Measurements from ENCODE around the gene NAB1. TPM values are rescaled to one million over a fixed set of nuclear protein-coding genes. Genes with fewer than 3 reads are reported as not detected.

Gene NAB1
- total RNA-seq, 1 experiment from 2014 or later, result 52.1 TPM

GRCh38 chr2:190636361-190636760, 12.5 kb upstream of the NAB1 start:
- H3K27ac Mint-ChIP-seq (ENCODE audit: unreplicated experiment), result peak overlapping the region; percentile 9

GRCh38 chr2:190637281-190637734, 11.6 kb upstream of the NAB1 start:
- CTCF ChIA-PET, result no interaction called here
- H3K4me1 Mint-ChIP-seq (ENCODE audit: low read depth, unreplicated experiment), result peaks cover 31% of the 10 kb centered on the region

More at GRCh38 chr2:190636361-190636760, 12.5 kb upstream of the NAB1 start:
- DNase-seq, result peak; percentile 28
- CTCF ChIA-PET, result interaction anchor here (0.5 to 2.1 kb wide), 6 partner anchors 9 to 388 kb away, joined by 3 to 11 read pairs (median 4); no protein-coding TSS in a partner anchor
- H3K9me3 Mint-ChIP-seq (ENCODE audit: low read depth, unreplicated experiment), result no peaks in the 10 kb centered on the region
- no peaks in the 10 kb centered on the region for H3K36me3 Mint-ChIP-seq (ENCODE audit: insufficient read depth, unreplicated experiment)
- no peaks in the 10 kb centered on the region for H3K27me3 Mint-ChIP-seq (ENCODE audit: unreplicated experiment)
- no peak for TF ChIP-seq CTCF (IDR thresholded peaks at IDR 0.05; ENCODE audit: unreplicated experiment)
- peaks cover 26% of the 10 kb centered on the region for H3K4me1 Mint-ChIP-seq (ENCODE audit: low read depth, unreplicated experiment)
- intact Hi-C loops (cut with micrococcal nuclease; ENCODE audit: unreplicated experiment), result loop anchor here (1.0 to 2.0 kb wide), 2 partner anchors 44 to 168 kb away; no protein-coding TSS in a partner anchor
- H3K4me3 Mint-ChIP-seq (ENCODE audit: low read depth, unreplicated experiment), result no peak overlapping the region
- BruUV-seq (replicated peaks), result no TSS peak

GRCh38 chr2:190637903-190638618, 10.8 kb upstream of the NAB1 start:
- H3K27me3 Mint-ChIP-seq (ENCODE audit: unreplicated experiment), result no peaks in the 10 kb centered on the region
- no peak overlapping the region for H3K4me3 Mint-ChIP-seq (ENCODE audit: low read depth, unreplicated experiment)
- peaks cover 31% of the 10 kb centered on the region for H3K4me1 Mint-ChIP-seq (ENCODE audit: low read depth, unreplicated experiment)
- no peak for TF ChIP-seq CTCF (IDR thresholded peaks at IDR 0.05; ENCODE audit: unreplicated experiment)
- BruUV-seq (replicated peaks), result no TSS peak
- no peaks in the 10 kb centered on the region for H3K9me3 Mint-ChIP-seq (ENCODE audit: low read depth, unreplicated experiment)
- peak overlapping the region; percentile 14 for H3K27ac Mint-ChIP-seq (ENCODE audit: unreplicated experiment)
- intact Hi-C loops (cut with micrococcal nuclease; ENCODE audit: unreplicated experiment), result loop anchor here (2.0 kb wide), 1 partner anchor 167 kb away; no protein-coding TSS in a partner anchor
- DNase-seq, result no peak
- CTCF ChIA-PET, result no interaction called here
- no peaks in the 10 kb centered on the region for H3K36me3 Mint-ChIP-seq (ENCODE audit: insufficient read depth, unreplicated experiment)

More at GRCh38 chr2:190637281-190637734, 11.6 kb upstream of the NAB1 start:
- Mint-ChIP-seq H3K9me3 (ENCODE audit: low read depth, unreplicated experiment) (no peaks in the 10 kb centered on the region), H3K27ac (ENCODE audit: unreplicated experiment) (peak overlapping the region; percentile 14), H3K27me3 (ENCODE audit: unreplicated experiment) (no peaks in the 10 kb centered on the region), H3K36me3 (ENCODE audit: insufficient read depth, unreplicated experiment) (no peaks in the 10 kb centered on the region), H3K4me3 (ENCODE audit: low read depth, unreplicated experiment) (no peak overlapping the region)
- BruUV-seq (replicated peaks), result no TSS peak
- TF ChIP-seq CTCF (IDR thresholded peaks at IDR 0.05; ENCODE audit: unreplicated experiment), result no peak
- DNase-seq, result no peak
- intact Hi-C loops (cut with micrococcal nuclease; ENCODE audit: unreplicated experiment), result loop anchor here (2.0 kb wide), 1 partner anchor 167 kb away; no protein-coding TSS in a partner anchor

- H3K4me3 Mint-ChIP-seq (ENCODE audit: low read depth, unreplicated experiment), result no peak overlapping the region
- no peak for TF ChIP-seq CTCF (IDR thresholded peaks at IDR 0.05; ENCODE audit: unreplicated experiment)
- intact Hi-C loops (cut with micrococcal nuclease; ENCODE audit: unreplicated experiment), result loop anchor here (10.0 kb wide), 1 partner anchor 105 kb away; the partner anchor contains the start of gene NEMP2
- no peak overlapping the region for H3K27ac Mint-ChIP-seq (ENCODE audit: unreplicated experiment)
- no peak for DNase-seq
- peaks cover 31% of the 10 kb centered on the region for H3K4me1 Mint-ChIP-seq (ENCODE audit: low read depth, unreplicated experiment)
- no peaks in the 10 kb centered on the region for H3K36me3 Mint-ChIP-seq (ENCODE audit: insufficient read depth, unreplicated experiment)
- H3K9me3 Mint-ChIP-seq (ENCODE audit: low read depth, unreplicated experiment), result no peaks in the 10 kb centered on the region
- CTCF ChIA-PET, result no interaction called here
- no TSS peak for BruUV-seq (replicated peaks)
- no peaks in the 10 kb centered on the region for H3K27me3 Mint-ChIP-seq (ENCODE audit: unreplicated experiment)
Measured at GRCh38 chr2:190640117-190640516, 8.8 kb upstream of the NAB1 start.
